ENCODE measurements around the gene ERICH3.

ERICH3 gene

GRCh38 chr1:74713849-74714248 lies 40.3 kb upstream of the ERICH3 start:
- TF ChIP-seq CTCF (IDR thresholded peaks at IDR 0.05; ENCODE audit: insufficient read depth, low read depth, low read length, missing control alignments) = no peak
- no peak overlapping the region for H3K4me3 ChIP-seq (ENCODE audit: low read length)
- no peak for DNase-seq (ENCODE audit: low read depth)

GRCh38 chr1:74712881-74713280 lies 39.3 kb upstream of the ERICH3 start:
- no peak for TF ChIP-seq CTCF (IDR thresholded peaks at IDR 0.05; ENCODE audit: insufficient read depth, low read depth, low read length, missing control alignments)
- DNase-seq (ENCODE audit: low read depth) = no peak
- H3K4me3 ChIP-seq (ENCODE audit: low read length) = no peak overlapping the region

- TF ChIP-seq CTCF (IDR thresholded peaks at IDR 0.05; ENCODE audit: insufficient read depth, low read depth, low read length, missing control alignments) = no peak
- no peak overlapping the region for H3K4me3 ChIP-seq (ENCODE audit: low read length)
- no peak for DNase-seq (ENCODE audit: low read depth)
Observed at GRCh38 chr1:74703386-74704182, 30.0 kb upstream of the ERICH3 start.

- no peak for TF ChIP-seq CTCF (IDR thresholded peaks at IDR 0.05; ENCODE audit: insufficient read depth, low read depth, low read length, missing control alignments)
- DNase-seq (ENCODE audit: low read depth) = no peak
- H3K4me3 ChIP-seq (ENCODE audit: low read length) = no peak overlapping the region
Observed at GRCh38 chr1:74699331-74699730, 25.7 kb upstream of the ERICH3 start.

- no peak for DNase-seq (ENCODE audit: low read depth)
- TF ChIP-seq CTCF (IDR thresholded peaks at IDR 0.05; ENCODE audit: insufficient read depth, low read depth, low read length, missing control alignments) = no peak
- no peak overlapping the region for H3K4me3 ChIP-seq (ENCODE audit: low read length)
Observed at GRCh38 chr1:74697832-74698231, 24.2 kb upstream of the ERICH3 start.

GRCh38 chr1:74693473-74693872 lies 19.9 kb upstream of the ERICH3 start:
- no peak for TF ChIP-seq CTCF (IDR thresholded peaks at IDR 0.05; ENCODE audit: insufficient read depth, low read depth, low read length, missing control alignments)
- H3K4me3 ChIP-seq (ENCODE audit: low read length) = no peak overlapping the region
- peak; percentile 81 for DNase-seq (ENCODE audit: low read depth)

- TF ChIP-seq CTCF (IDR thresholded peaks at IDR 0.05; ENCODE audit: insufficient read depth, low read depth, low read length, missing control alignments) = no peak
- no peak overlapping the region for H3K4me3 ChIP-seq (ENCODE audit: low read length)
- DNase-seq (ENCODE audit: low read depth) = no peak
Observed at GRCh38 chr1:74690909-74691308, 17.3 kb upstream of the ERICH3 start.
